HG03520 (cell line): Measurements from ENCODE around the gene DHTKD1.
"Not testable (repeated sequence)": the region's sequence is repeated elsewhere in the genome, so short reads cannot be mapped to it uniquely, and the experiment has no call there.

ENCODE experiments used
- ATAC-seq: cut with Tn5 transposase; IDR thresholded peaks from one replicate; pipeline ENCODE4 v1.9.1; 2021; ENCODE audit warnings: mild to moderate bottlenecking, moderate library complexity; ENCODE audit not compliant: unreplicated experiment

Gene DHTKD1

DNA sequence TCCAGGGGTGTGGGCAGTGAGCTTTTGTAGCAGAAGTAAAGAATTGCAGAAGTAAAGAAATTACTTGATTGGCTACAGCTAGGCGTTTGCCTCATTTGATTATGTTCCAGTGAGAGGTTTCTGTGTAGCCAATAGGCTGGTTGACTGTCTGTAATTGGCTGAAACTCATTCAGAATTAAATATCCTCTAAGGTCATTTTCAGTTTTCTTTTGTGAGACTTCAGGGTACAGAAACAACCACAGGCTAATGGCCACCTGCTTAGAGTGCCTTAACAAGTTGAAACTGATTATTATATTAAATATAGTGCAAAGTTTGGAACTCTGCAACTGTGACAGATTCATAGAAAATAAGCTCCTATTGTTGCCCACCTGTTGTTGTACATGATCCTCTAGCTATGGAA is 71.3 kb downstream of the DHTKD1 start:
- ATAC-seq, result no peak

DNA sequence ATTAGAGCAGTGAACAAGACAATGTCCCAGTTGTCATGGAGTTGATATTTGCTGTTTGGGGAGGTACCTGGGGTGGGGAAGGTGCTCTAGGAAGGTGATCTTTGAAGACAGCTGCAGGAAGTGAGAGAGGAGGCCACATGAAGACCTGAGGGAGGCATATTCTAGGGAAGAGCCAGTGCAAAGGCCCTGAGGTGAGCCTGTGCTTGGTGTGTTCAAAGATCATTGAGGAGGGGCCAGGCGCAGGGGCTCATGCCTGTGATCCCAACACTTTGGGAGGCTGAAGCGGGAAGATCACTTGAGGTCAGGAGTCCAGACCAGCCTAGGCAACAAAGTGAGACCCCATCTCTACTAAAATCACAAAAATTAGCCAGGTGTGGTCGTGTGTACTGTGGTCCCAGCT is 75.8 kb downstream of the DHTKD1 start:
- no peak for ATAC-seq

DNA sequence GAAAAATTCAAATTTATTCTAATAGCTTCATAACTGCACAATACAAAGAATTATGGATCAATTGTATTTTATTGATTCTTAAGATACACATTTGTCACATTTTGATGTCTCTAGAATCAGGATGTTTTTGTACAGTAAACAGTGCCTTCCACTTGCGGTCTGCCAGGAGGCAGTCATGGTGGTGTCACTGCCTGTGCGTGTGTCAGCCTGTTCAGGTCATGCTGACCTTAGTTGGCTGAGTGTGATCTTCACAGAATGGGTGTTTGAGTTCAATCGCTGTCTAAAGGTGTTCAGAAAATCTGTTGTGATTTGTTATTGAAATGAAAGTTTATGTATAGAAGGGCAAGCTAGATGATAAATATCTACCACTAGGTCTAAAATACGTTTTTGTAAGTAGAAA is 81.4 kb downstream of the DHTKD1 start:
- ATAC-seq, result no peak

DNA sequence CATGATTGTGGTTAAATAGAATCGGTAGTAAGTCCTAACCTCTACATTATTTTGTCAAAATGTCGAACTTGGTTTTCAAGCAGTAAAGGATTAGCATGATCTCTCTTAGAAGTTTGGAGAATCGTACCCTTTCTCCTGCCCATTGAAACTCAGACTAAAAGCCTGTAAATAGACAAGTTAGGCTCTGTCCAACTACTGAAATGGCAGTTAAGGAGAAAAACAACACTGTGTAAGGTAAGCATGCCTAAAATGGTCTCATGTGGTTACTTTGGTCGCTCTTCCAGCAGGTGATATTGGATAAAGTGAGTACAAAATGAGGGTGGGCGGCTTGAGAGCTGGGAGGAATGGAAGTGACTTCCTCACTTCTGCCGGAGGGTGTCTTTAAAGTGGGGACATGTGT is 85.8 kb downstream of the DHTKD1 start:
- no peak for ATAC-seq

DNA sequence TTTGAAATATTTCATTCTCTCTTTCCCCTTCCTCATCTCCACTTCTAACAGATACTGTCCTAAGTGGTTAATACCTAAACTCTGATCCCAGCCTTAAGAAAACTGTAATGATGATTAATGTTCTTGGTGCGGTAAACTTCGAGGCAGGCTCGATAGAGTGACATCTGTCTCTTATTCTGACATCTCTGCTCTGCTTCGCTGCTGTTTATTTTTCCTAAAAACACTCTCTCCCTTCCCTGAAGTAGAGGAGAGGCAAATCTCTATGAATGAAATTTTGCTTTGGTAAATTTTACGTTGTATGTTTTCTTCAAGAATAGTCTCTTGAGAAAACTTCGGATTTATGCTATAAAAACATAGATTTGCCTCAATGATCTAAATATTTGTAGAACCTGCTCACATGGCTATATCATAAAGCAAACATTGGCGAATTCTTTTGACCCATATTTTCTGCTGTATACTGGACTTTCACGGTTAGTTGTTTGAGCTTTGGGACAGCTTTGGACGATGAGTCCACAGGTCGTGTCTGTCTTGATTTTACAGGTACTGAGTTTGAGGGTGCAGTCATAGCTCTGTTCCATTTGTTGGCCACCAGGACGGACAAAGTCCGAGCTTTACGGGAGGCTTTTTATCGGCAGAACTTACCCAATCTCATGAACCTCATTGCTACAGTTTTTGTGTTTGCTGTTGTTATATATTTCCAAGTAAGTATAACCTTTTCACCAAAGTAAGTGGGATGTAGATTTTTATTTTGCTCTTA is 87.8 kb downstream of the DHTKD1 start:
- ATAC-seq, result no peak

DNA sequence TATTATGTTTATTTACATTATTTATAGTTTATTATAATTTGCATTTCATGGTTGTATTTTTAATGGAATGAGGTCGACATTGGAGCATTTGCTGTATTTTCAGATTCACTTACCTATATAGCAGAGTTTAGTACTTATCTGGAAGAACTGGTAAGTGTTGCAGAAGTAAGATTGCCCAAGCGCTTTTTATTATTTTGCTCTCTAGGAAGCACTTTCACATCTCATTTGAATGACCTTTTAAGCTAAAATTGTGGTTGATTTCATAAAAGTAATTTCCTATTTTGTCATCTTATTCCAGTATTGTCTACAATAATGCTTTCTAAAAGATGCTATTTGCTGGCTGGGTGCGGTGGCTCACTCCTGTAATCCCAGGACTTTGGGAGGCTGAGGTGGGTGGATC is 89.4 kb downstream of the DHTKD1 start:
- no peak for ATAC-seq

DNA sequence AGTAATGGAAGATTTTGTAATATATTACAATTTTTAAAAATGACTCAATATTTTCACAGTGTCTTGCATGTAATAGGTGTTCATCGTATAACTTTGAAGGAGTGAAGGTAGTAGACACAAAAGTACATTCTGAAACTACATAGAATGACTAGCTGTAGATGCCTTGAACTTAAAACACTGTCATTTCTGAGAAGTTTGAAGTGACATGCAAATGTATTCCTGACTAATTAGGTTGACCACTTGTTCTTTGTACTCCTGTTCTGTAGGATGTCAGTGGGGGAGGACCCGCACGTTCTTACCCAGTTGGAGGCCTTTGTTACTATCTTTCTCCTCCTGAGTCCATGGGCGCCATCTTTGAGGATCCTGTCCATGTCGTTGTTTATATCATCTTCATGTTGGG is 91.9 kb downstream of the DHTKD1 start:
- ATAC-seq, result no peak

DNA sequence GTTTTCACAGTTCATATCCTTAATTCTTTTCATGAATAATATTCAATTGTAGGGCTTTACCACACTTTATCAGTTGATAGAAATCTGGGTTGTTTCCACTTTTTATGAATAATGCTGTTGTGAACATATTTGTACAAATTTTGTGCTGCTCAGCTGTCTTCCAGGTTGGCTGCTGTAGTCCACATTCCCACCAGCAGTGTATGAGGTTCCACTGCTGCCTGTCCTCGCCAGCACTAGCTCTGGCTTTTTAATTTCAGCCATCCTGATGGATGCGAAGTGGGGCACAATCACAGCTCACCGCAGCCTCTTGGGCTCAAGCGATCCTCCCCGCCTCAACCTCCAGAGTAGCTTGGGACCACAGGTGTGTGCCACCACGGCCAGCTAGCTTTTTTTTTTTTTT is 94.2 kb downstream of the DHTKD1 start:
- no peak for ATAC-seq

DNA sequence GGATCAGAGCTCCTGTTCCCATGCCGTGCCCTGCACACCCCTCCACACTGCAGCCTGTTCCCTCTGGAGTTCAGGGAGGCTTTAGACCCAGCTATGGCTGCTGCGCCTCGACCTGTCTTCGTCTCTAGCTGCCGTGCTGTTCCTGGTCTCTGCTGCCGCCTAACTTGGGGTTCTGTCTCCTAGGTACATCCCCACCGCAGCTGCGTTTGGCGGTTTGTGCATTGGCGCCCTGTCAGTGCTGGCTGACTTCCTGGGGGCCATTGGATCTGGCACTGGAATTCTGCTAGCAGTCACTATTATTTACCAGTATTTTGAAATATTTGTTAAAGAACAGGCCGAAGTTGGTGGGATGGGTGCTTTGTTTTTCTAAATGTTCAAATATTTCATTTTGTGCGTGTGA is 95.3 kb downstream of the DHTKD1 start:
- no peak for ATAC-seq

DNA sequence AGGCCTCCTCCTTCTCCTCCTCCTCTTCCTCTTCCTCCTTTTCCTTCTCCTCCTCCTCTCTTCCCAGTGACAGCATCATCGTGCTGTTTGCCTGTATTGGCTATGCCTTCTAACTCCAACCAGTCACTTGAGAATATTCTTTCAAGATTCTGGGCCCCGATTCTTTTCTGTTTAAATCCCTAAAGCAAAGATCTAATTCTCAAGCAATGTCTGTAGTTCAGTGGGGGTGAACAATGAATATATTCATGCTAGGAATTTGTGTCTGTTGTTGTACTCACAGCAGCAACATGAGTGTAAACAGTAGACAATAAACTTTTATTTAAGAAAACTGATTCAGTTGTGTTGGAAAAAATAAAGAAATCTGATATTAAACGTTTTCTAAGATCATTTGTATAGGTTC is 96.3 kb downstream of the DHTKD1 start:
- ATAC-seq, result no peak

DNA sequence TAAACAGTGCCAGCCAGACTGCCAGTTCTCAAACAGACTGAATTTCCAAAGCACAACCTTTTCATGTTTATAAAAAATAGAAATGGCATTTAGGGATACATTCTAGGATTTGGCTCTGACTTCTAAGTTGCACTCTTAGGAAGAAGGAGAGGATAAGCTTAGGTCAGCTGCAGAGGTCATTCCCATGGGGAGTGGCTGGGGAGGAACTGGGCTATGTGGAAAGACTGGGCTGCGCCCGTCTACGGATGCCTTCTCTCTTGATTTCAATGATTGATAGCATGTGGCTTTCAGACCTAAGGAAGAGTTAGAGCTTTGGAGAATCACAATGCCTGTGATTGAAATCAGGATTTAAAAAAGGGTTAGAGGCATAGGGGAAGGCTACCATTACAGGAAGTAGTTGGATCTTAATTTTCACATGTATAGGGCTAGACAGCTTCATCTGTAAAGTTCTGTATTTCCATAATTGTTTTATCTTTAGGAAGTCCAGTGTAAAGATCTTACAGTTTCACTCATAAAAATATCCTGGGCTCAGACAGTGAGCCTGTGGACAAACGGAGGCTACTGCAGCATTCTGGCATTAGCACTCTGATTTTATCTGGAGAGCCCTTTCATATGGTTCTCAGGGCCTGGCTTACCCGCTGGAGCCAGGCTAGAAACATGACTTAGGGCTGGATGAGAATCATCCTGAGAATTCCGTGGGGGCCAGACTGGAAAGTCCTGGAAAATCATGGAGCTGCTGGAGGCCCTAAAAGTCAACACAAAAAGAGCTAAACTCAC is 97.4 kb downstream of the DHTKD1 start:
- ATAC-seq, result no peak

DNA sequence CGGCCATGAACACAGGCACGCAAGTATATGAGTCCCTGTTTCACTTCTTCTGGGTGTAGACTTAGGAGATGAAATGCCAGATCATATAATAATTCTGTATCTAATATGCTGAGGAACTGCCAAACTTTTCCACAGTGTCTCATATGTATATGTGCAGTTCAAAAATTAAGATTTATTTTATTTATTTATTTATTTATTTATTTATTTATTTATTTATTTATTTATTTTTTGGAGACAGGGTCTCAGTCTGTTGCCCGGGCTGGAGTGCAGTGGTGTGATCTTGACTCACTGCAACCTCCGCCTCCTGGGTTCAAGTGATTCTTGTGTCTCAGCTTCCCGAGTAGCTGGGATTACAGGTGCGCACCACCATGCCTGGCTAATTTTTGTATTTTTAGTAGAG is 102.8 kb downstream of the DHTKD1 start:
- ATAC-seq, result not testable (repeated sequence)
